NCI-H524 treated with DMSO at 0.1 percent for 48 hours (cell line): Measurements from ENCODE around the gene OR9A2.
"Not testable (repeated sequence)": the region's sequence is repeated elsewhere in the genome, so short reads cannot be mapped to it uniquely, and the experiment has no call there.

Experiments
- DNase-seq: peaks from one replicate; lab custom pipeline; 2025; lab: John Stamatoyannopoulos, UW

OR9A2 gene

DNA sequence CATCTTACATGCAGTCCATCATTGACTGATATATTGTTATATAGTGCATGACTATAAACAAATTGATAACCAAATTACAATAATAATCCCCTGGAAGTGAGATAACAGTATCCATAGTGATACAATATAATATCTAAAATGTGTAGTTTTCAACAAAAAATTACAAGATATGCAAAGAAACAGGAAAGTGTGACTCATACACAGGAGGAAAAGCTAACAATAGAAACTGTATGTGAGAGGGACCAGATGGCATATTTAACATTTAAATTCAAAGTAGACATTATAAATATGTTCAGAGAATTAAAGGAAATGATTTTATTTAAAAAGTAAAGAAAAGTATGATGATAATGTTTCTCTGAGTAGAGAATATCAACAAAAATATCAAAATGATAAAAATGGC lies 8.0 kb downstream of the OR9A2 start:
- no peak for DNase-seq

DNA sequence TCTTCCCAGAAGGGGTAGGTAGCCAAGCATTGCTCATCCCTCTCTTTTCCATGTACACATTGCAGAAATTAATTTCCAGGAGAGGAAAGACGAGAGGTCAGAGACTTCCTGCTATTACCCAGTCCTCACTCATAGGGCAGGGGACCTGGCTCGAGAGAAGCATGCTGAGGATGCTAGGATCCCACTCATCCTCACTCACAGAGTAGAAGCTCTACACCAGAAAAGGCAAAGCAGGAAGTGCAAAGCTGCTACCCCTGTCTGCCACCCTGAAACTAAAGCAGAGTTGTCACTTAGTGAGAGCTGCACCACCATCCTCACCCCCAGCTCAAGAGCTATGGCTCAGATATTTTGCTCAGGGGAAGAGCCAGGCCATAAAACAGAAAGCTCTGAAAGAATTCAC lies 9.9 kb downstream of the OR9A2 start:
- DNase-seq: no peak

DNA sequence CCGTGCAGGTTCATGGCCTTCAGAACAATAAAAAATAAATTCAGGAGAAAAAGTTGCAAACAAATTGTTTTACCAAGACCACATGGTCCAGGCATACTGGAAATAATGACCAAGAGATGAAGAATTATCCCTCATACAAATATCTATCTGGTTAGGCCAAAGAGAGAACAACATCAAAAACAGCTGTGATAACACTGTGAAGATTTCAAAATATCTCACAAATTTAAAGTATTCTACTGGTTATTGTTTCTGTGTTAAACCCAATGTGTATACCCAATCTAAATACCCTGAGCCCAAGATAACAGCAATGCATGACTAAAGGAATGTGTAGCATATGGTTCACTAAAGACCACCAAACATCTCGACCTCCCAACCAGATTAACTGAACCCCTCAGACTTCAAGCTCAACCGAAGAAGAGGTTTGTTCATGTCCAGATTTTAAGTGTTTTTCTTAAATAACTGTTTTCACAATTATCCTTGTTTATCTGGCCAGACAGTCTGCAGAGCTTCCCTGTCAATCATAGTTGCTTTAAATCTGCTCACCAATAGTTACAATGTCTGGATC lies 10.9 kb downstream of the OR9A2 start:
- no peak for DNase-seq

DNA sequence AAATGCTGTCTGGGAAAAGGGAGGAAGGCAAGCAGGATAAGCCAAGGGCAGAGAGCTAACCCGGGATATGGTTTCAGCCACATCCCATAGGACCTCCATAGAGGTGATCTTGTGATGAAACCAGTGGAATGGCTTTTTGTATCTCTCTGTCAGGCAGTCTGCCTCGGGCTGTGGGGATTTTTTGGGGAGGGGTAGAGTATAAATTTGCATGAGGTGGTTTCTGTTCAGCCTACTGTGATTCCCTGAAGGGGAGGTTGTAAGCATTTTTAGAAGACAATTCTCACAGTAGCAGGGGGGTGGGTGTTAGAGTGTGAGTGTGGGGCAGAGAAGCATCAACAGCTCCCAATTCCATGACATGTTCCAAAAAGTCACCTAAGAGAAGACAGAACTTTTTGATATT lies 11.8 kb downstream of the OR9A2 start:
- DNase-seq: no peak

DNA sequence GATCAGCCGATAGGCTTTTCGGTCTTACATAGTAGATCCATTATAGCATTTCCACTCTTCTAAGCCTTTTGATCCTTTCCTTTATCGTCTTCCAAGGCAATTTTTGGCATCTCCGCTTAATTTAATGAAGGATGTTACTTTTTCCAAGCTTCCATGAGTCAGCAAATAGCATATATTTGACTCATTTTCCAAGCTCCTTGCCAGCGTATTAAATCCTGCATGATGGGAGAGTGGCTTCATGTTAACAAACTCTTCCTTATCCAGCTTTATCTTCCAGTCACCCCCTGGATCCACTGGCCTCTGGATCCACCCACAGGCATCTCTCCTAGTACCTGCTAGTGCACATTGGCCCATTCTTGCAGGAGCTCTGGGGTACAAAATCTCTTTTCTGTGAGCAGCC lies 13.0 kb downstream of the OR9A2 start:
- no peak for DNase-seq

DNA sequence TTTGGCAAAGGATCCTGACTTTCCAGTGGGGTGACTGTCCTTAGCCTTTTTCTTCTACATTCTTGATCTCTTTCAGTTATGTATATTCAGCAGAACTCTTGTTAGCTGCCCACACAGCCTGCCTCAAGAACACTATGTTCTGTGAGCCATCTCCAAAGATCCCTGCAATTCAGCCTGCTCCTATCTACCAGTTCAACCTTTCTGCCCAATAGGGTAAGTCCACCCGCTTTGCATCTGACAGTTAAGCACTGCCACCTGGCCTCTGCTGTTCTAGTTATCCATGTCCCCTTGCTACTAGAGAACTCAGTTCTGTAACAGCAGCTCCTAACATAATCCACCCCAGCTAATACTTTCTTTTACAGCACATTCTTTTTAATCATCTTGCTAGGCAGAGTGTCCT lies 13.5 kb downstream of the OR9A2 start:
- no peak for DNase-seq

DNA sequence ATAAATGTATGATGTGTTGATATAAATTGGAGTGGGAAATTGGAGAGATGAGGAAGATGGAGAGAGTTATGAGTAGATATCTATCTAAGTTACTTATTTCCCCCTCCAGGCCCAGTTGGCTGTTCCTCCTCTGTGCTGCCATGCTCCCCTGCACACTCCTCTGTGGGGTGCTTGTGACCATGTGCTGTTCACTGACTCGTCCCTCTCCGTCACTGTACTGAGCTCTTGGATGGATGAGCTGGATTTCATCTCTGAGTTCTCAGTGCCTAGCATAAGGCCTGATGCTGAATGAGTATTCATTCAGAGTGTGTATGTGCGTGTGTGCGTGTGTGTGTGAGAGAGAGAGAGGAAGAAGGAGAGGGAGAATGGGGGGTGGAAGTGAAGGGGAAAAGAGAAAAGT lies 14.5 kb downstream of the OR9A2 start:
- no peak for DNase-seq

DNA sequence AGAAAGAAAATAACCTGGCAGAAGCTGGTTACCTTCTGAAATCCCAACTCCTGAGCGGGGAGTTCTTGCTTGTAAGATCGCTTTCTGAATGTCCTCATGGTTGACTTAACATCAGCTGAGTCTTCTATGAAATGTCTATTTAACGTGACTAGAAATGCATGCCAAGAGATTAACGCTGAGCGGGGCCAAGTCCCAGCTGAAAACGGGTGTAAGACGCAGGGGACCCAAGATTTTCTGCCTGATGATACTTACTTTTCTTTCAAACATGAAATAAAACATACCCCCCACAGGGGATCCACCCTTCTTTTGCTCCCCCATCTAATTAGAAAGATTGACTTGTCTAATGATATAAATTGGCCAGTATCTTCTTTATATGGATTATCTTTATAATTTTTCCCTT lies 14.9 kb downstream of the OR9A2 start:
- no peak for DNase-seq

DNA sequence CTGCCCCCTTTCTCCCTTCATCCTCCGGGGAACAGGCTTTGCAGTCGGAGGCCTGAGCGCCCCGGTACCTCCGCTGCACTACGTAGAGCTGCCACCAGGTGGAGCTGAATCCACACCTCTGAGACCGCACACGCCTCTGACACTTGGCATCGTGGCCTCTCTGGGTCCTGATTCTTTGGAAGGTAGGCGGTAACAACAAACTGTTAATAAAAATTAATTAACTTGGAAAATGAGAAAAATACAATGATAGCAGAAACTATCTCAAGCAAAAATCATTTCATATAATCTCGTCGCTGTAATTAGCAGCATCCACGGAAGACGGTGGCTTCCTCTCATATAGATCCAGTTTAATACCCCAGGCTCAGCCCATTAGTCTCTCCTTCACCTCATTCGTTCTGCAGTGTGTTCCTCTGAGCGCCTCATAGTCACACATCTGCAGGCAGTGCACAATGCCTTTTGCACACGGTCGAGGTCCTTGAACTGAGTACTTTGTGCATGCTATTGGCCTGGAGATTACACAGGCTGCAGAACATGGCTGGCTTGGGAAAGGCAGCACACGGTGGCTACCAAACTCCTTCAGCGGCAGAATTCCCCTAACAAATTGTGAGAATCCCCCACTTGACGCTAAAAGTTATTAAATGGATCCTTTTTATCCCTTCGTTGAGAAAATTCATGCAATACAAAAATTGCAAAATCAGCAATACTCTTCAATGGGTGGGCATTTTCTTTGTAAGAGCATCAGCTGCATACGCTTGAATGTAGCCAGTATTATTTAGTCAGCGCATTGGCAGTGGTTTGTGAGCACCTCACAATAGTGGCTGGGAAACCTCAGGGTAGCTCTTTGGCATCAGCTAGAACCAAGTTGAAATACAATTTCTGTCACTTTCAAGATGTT lies 18.7 kb downstream of the OR9A2 start:
- no peak for DNase-seq

DNA sequence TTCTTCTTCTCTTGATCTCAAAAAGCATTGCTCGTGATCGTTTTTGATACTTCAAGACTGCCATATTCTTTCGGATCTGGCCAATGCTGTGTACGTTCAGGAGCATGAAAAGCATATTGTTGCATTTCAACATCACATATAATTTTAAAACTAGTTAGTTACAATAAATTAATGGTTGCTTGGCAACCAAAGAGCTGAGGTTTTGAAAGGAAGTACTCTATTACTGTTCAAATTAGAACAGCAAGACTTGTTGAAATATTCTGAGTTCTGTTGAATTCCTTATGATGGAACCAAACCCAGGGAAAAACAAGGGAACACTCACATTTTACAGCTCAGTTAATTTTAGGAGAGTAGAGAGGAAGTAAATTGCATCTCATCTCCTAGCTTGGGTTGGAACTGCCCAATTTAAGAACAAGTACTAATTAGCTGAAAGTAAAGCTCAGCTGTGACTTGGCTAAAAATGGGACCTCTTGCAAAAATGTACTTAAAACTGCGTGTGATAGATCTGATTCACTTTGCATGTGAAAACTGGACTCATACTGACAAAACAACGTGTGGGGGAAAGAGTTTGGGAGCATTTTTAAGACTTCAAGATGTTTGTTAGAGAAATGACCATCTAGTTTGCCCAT lies 21.2 kb downstream of the OR9A2 start:
- DNase-seq: no peak

DNA sequence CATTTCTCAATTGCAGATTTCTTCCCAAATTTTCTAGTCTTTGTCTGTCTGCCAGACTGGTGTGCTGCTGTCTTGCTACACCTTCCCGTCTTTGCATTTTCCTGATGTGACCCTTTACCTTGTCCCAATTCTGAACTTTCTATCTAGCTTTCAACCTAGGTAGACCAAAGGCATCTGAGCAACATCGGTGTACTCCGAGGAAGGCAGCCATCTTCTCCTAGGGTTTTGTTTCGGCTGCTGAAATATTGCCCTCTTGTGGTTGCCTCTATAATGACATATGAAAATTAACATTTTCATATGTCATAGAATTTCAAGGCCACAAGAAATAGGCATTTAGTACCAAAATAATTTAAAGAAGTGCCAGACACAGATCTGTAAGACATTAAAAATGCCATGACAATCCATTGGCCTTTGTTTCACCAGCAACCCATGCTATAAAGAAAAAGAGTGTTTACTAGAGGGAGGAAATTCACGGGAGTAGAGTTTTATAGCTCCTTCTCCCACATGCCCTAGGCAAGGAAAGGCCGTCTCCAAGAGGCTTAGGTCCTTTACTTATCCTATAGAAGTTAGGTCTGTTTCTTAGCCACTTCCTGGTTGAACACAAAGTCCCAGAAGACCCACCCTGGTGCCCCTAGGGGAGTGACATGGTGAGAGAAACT lies 23.4 kb downstream of the OR9A2 start:
- no peak for DNase-seq

DNA sequence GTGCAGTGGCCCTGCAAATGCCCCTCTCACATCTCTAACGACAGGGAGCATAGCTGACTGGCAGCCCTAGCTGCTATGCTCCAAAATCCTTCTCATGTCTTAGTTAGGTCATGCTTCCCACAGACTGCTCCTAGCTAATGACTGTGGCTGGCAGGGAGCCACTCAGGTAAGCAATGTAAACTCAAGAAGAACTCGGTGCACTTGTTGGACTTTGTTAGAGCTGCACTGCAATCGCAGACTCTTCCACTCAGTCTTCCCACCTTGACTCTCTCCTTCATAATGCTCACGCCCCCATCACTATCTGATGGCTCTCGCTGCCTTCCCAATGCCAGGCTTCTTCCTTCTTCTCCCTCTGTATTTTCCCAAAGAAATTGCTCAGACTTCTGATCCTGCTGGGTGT lies 24.0 kb downstream of the OR9A2 start:
- no peak for DNase-seq

DNA sequence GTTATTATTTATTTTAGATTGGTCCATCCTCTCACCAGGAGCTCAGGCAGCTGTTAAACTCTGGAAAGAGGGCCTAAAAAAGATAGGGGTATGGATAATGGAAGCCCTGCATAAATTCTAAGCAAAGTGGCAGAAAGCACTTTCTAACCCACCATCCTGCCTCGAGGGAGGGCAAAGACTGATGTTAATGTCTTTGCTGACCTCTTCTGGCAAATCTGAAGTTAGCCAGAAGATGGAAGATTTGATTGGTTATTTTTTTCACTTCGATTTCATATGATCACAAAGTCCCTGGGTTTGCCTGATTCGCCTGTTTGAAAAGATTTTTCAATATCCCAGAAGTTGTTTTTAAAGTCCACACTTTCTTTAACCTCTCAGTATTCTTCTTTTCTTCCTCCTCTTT lies 24.8 kb downstream of the OR9A2 start:
- no peak for DNase-seq

DNA sequence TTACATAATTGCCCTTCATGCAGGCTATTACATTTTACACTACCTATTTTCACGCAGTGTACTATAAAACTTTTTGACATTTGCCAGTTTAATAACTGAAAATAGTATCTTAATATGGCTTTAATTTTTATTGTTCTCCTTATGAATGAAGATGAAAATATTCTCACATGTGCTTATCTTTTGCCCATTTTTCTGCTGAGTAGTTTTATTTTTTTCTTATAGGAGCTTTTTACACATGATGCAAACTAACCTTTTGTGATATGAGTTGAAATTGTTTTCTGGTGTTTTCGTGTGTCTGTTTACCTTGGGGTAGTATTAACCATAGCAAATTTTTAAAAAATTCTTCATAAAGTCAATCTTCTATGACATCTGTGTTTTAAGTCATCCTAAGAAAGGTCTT lies 26.3 kb downstream of the OR9A2 start:
- no peak for DNase-seq

DNA sequence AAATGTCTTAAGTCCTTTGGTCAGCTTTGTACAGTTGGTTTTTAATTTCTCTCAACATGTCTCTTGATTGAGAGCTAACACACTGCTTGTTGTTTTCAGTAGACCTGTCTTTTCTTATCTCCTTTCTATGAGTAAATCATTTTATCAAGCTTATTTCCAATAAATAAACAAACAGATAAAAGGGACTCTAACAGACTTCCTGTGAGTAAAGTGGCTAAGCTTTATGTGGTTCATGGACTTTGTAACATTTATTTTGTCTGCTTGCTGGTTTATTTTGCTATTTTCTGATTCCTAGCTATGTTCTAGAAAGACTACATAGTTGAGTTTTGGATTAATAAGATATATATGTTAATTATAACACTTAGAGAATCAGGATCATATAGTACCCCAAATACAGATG lies 27.1 kb downstream of the OR9A2 start:
- DNase-seq: no peak

DNA sequence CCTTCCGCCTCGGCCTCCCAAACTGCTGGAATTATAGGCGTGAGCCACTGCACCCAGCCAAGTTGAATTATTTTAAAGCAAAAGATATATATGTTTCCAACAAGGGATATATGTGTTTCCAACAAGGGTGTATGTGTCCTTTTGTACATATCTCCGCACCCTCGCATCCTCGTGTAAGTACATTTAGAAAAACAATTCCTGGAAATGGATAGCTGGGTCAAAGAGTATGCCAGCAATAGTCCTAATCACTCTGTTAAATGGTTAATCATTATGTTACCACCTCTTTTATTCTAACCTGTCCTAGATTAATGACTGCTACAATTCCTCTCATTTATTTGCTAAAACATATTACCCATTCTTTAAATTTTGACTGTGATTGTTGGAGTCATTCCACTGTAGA lies 28.0 kb downstream of the OR9A2 start:
- DNase-seq: no peak

DNA sequence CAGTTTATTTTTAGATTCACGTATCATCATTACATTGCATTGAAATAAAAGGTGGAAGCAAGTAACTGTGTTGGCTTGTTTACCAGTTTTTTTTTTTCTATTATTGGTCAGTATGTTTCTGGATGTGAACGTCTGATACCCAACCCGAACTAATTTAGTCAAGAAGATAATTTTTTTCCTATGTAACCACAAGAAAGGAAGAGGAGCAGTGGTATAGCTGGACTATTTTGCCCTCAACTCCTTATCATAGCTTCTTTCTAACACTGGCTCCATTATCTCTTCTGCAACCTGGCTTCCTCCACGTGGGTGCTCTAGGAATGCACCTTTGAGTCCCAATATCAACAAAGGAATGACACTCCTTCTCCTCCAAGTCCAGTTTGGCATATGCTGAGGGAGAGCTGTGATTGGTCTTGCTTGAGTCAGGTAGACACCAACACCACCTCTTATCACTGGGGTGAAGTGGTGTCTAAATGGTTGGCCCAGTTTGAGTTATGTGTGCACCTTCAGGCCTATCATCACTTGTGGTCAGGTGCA lies 29.4 kb downstream of the OR9A2 start:
- no peak for DNase-seq

DNA sequence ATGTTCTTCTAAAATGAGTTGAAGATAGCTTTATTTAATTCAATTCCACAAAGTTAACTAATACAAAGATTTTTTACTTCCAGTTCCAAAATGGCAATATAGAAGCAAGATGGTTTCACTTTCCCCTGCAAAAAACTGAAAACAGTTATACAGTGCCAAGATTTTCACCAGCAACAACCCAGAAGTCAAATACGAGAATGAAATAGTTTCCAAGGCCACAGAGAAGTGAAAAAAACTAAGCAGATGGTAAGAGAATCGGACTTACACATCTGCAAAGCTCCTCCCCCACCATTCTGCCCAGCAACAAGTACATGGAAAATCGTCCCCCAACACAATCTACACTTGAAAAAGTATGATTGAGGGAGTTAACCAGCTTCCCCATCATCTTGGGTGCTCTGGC lies 34.5 kb downstream of the OR9A2 start:
- no peak for DNase-seq

DNA sequence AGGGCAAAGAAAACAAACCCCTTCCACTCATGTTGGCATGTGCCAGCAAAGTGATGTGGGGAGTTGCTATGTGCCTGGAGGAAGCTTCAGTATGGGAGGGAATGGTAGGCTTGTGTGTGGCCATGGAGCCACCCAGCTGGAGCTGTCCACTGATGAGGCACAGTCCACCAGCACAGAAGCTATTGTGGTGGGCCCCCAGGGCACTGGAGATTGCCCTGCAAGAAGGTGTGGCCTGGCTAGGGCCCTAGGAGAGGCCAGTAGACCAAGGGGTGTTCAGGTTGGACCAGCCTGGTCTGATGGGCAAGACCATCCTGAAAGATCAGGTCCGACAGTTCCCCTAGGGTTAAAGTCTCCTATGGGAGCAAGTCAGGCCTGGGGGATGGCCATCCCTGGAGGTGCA lies 42.6 kb downstream of the OR9A2 start:
- no peak for DNase-seq

DNA sequence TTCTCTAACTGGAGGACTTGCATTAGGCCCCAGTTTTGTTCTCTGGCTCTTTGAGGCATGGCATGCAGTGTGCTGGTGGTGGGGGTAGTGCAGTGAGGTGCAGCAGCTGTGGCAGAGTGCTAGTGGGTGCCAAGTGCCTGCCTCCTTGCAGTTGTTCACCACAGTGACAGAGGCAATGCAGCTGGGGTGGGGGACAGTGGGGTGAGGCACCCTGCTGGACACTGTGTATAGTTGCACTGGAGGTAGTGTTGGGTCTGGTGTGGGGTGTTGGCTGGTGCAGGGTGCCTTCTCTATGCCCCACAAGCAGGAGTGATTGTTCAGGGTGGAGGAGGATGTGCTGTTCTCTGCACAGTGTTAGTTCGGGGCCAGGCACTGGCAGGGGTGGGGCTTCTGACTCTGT lies 43.1 kb downstream of the OR9A2 start:
- DNase-seq: no peak

DNA sequence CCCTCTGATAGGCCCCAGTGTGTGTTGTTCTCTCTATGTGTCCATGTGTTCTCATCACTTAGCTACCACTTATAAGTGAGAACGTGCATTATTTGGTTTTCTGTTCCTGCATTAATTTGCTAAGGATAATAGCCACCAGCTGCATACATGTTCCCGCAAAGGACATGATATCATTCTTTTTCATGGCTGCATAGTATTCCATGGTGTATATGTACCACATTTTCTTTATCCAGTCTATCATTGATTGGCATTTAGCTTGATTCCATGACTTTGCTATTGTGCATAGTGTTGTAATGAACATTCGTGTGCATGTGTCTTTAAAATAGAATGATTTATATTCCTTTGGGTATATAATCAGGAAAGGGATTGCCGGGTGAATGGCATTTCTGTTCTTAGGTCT lies 48.5 kb downstream of the OR9A2 start:
- not testable (repeated sequence) for DNase-seq
